BLaER1 (cell line): ENCODE measurements around the gene PGM1.

ENCODE experiments used
- H3K27ac ChIP-seq: shearing (Covaris generic); formaldehyde crosslinking; 2 replicates; pipeline ENCODE4 v1.8.1; 2022
- H3K27me3 ChIP-seq: shearing (Covaris generic); formaldehyde crosslinking; 2 replicates; pipeline ENCODE4 v1.8.1; 2022
- H3K36me3 ChIP-seq: shearing (Covaris generic); formaldehyde crosslinking; 2 replicates; pipeline ENCODE4 v1.8.1; 2022
- H3K4me1 ChIP-seq: shearing (Covaris generic); formaldehyde crosslinking; 2 replicates; pipeline ENCODE4 v1.8.1; 2022
- H3K4me2 ChIP-seq: shearing (Covaris generic); formaldehyde crosslinking; 2 replicates; pipeline ENCODE4 v1.8.1; 2022
- H3K4me3 ChIP-seq: shearing (Covaris generic); formaldehyde crosslinking; 2 replicates; pipeline ENCODE4 v1.8.1; 2022
- H3K9ac ChIP-seq: shearing (Covaris generic); formaldehyde crosslinking; 2 replicates; pipeline ENCODE4 v1.8.1; 2022
- H3K9me3 ChIP-seq: shearing (Covaris generic); formaldehyde crosslinking; 2 replicates; pipeline ENCODE4 v1.8.1; 2022
- H4K20me1 ChIP-seq: shearing (Covaris generic); formaldehyde crosslinking; 2 replicates; pipeline ENCODE4 v1.8.1; 2022
- Cebpa-rat ChIP-seq: shearing (Covaris generic); IDR thresholded peaks from 2 replicates; pipeline ENCODE4 v1.8.1; 2022

The PGM1 gene

GRCh38 chr1:63705078-63705477 is 111.9 kb downstream of the PGM1 start:
- no peak for TF ChIP-seq Cebpa-rat
- H3K9me3 ChIP-seq = no peaks in the 10 kb centered on the region
- peak overlapping the region; percentile 48; the same call in 1 of the 2 replicates for H3K9ac ChIP-seq
- no peak overlapping the region for H3K4me3 ChIP-seq
- H3K27me3 ChIP-seq = no peaks in the 10 kb centered on the region
- no peaks in the 10 kb centered on the region for H3K36me3 ChIP-seq
- H3K27ac ChIP-seq = peak overlapping the region; percentile 98
- peak overlapping the region; percentile 87 for H3K4me2 ChIP-seq
- no peaks in the 10 kb centered on the region for H4K20me1 ChIP-seq
- peaks cover 66% of the 10 kb centered on the region for H3K4me1 ChIP-seq

GRCh38 chr1:63709267-63709828 is 116.1 kb downstream of the PGM1 start:
- Histone ChIP-seq H3K36me3 (no peaks in the 10 kb centered on the region), H3K4me3 (no peak overlapping the region), H3K27ac (no peak overlapping the region), H3K27me3 (no peaks in the 10 kb centered on the region), H3K9ac (no peak overlapping the region), H3K9me3 (no peaks in the 10 kb centered on the region), H4K20me1 (no peaks in the 10 kb centered on the region), H3K4me2 (no peak overlapping the region), H3K4me1 (peaks cover 49% of the 10 kb centered on the region)
- no peak for TF ChIP-seq Cebpa-rat
